Measurements from ENCODE around the gene MYLK2. TPM values are rescaled to one million over a fixed set of nuclear protein-coding genes. Genes with fewer than 3 reads are reported as not detected.

MYLK2 gene
- total and polyA plus RNA-seq, 12 donors = 0.11 to 1.5 (median 0.27) TPM; not detected in 9

- TF ChIP-seq, protein P1, sequence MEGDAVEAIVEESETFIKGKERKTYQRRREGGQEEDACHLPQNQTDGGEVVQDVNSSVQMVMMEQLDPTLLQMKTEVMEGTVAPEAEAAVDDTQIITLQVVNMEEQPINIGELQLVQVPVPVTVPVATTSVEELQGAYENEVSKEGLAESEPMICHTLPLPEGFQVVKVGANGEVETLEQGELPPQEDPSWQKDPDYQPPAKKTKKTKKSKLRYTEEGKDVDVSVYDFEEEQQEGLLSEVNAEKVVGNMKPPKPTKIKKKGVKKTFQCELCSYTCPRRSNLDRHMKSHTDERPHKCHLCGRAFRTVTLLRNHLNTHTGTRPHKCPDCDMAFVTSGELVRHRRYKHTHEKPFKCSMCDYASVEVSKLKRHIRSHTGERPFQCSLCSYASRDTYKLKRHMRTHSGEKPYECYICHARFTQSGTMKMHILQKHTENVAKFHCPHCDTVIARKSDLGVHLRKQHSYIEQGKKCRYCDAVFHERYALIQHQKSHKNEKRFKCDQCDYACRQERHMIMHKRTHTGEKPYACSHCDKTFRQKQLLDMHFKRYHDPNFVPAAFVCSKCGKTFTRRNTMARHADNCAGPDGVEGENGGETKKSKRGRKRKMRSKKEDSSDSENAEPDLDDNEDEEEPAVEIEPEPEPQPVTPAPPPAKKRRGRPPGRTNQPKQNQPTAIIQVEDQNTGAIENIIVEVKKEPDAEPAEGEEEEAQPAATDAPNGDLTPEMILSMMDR (IDR thresholded peaks at IDR 0.05) = no peak
- no peak for TF ChIP-seq POLR2A (IDR thresholded peaks at IDR 0.05)
- intact Hi-C loops (cut with DNase I) = no loop called here
- peak overlapping the region in 3 of 5 donors; percentile 64 to 82 (median 72) for H3K27ac ChIP-seq
- peak overlapping the region in 2 of 4 donors; percentile 92 to 97 for H3K4me3 ChIP-seq
- H3K4me1 ChIP-seq (replicated peaks in 1 of 2) = peaks cover 8 to 14% of the 10 kb centered on the region in 2 donors
- H3K36me3 ChIP-seq (replicated peaks in 1 of 2) = no peaks in the 10 kb centered on the region
- DNase-seq = peak in 3 of 7 donors; percentile 19 to 38 (median 31)
- H3K9me3 ChIP-seq (replicated peaks in 1 of 3) = no peaks in the 10 kb centered on the region
- H3K27me3 ChIP-seq = no peaks in the 10 kb centered on the region
- WGBS, 4 donors = 8 to 19% (median 8%) methylated on average over 9 to 24 of the region's 24 CpGs
Measured at GRCh38 chr20:31870726-31871617, 51.8 kb downstream of the MYLK2 start.

DNA sequence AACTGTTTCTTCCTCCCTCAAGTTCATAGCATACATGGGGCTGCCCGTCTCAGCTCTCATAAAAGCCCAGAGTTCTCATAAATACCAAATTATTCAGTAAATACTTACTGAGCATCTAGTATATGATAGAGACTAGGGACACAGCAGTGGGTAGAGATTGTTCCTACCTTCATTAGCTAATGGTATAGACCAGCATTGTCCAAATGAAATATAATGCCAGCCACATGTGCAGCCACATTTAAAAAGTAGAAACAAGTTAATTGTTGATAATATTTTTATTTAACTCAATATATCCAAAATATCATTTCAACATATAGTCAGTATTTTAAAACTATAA lies 52.4 kb downstream of the MYLK2 start:
- WGBS, 4 donors = 98 to 100% (median 100%) methylated on average over 1 of the region's 1 CpG
- Histone ChIP-seq H3K4me1 (replicated peaks in 1 of 2) (peaks cover 8 to 14% of the 10 kb centered on the region in 2 donors), H3K4me3 (no peak overlapping the region), H3K36me3 (replicated peaks in 1 of 2) (no peaks in the 10 kb centered on the region), H3K27me3 (no peaks in the 10 kb centered on the region), H3K9me3 (replicated peaks in 1 of 3) (no peaks in the 10 kb centered on the region), H3K27ac (no peak overlapping the region)
- TF ChIP-seq, protein P1 (IDR thresholded peaks at IDR 0.05) = no peak
- no peak for TF ChIP-seq POLR2A (IDR thresholded peaks at IDR 0.05)
- intact Hi-C loops (cut with DNase I) = no loop called here
- no peak for DNase-seq

DNA sequence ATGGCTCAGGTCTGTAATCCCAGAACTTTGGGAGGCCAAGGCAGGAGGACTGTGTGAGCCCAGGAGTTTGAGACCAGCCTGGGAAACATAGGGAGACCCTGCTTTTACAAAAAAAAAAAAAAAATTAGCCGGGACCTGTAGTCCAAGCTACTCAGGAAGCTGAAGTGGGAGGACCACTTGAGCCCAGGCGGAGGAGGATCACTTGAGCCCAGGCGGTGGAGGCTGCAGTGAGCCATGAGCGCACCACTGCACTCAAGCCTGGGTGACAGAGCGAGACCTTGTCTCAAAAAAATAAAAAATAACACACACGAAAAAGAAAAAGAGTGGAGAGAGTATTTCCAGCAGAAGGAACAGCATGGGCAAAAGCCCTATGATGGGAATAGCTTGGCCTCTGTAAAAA lies 53.2 kb downstream of the MYLK2 start:
- Histone ChIP-seq H3K9me3 (replicated peaks in 1 of 3) (no peaks in the 10 kb centered on the region), H3K27me3 (no peaks in the 10 kb centered on the region), H3K4me1 (replicated peaks in 1 of 2) (peaks cover 8 to 14% of the 10 kb centered on the region in 2 donors), H3K4me3 (no peak overlapping the region), H3K36me3 (replicated peaks in 1 of 2) (no peaks in the 10 kb centered on the region), H3K27ac (no peak overlapping the region)
- 87 to 92% (median 91%) methylated on average over 6 of the region's 6 CpGs for WGBS, 4 donors
- DNase-seq = no peak
- intact Hi-C loops (cut with DNase I) = no loop called here
- TF ChIP-seq, protein P1 (IDR thresholded peaks at IDR 0.05) = no peak
- no peak for TF ChIP-seq POLR2A (IDR thresholded peaks at IDR 0.05)

GRCh38 chr20:31875671-31876070 lies 56.5 kb downstream of the MYLK2 start:
- WGBS, 4 donors = 57 to 76% (median 73%) methylated on average over 2 of the region's 2 CpGs
- DNase-seq = no peak
- H3K4me1 ChIP-seq (replicated peaks in 1 of 2) = peaks cover 0 to 10% of the 10 kb centered on the region in 2 donors
- no peak for TF ChIP-seq POLR2A (IDR thresholded peaks at IDR 0.05)
- TF ChIP-seq, protein P1 (IDR thresholded peaks at IDR 0.05) = no peak
- H3K9me3 ChIP-seq (replicated peaks in 1 of 3) = no peaks in the 10 kb centered on the region
- no peaks in the 10 kb centered on the region for H3K27me3 ChIP-seq
- intact Hi-C loops (cut with DNase I) = no loop called here
- no peak overlapping the region for H3K27ac ChIP-seq
- no peaks in the 10 kb centered on the region for H3K36me3 ChIP-seq (replicated peaks in 1 of 2)
- H3K4me3 ChIP-seq = no peak overlapping the region

All from adrenal gland (tissue), 12 donors.